HCT116 (cell line): ENCODE data around the gene HDGF. TPM values are rescaled to one million over a fixed set of nuclear protein-coding genes. Genes with fewer than 3 reads are reported as not detected.

Experiments
- ATAC-seq: fragments of 200-7000 bp; cut with Tn5 transposase; 2 replicates; pipeline ENCODE4 v1.9.1; 2020; ENCODE audit warnings: mild to moderate bottlenecking, moderate library complexity
- BruUV-seq: library from RNA; stranded (reverse); fragments of 400-500 nt; replicated peaks from 2 replicates; lab custom pipeline; 2021; lab: Mats Ljungman, UMichigan
- CTCF ChIA-PET: fragments of 300-600 bp; sonication (Branson Sonifier 250); formaldehyde crosslinking; loops from one replicate; lab custom pipeline; 2021; ENCODE audit warnings: antibody characterized with exemption; lab: Charles Lee
- POLR2A ChIA-PET: fragments of 300-600, 350-600 bp; sonication (Branson Sonifier 250); formaldehyde crosslinking; loops from one replicate; lab custom pipeline; 2021; ENCODE audit warnings: antibody characterized with exemption; lab: Charles Lee
- RAD21 ChIA-PET, 2 experiments: fragments of 300-600 bp; sonication (Branson Sonifier 250); formaldehyde crosslinking; loops; one replicate each; lab custom pipeline; 2023; ENCODE audit warnings: low total read pairs in 2 of 2; ENCODE audit not compliant: uncharacterized antibody in 2 of 2, unreplicated experiment in 2 of 2, low non-redundant PET in 1 of 2; lab: Charles Lee
- DNase-seq: peaks from one replicate; pipeline ENCODE4 v3.0.0-alpha.2; 2010; ENCODE audit warnings: low read depth, low spot score
- H2AFZ ChIP-seq: fragments of 200-600 bp; shearing (Covaris generic), sonication (generic); 2 replicates; pipeline ENCODE4 v1.6.1; 2017; ENCODE audit warnings: low read depth, mixed run types, mixed read lengths, antibody characterized with exemption, low read length; ENCODE audit not compliant: poor library complexity, severe bottlenecking
- H3K27ac ChIP-seq: 2 replicates; pipeline ENCODE4 v1.5.1; 2012; ENCODE audit warnings: low read depth, low read length
- H3K27me3 ChIP-seq: fragments of 200-600 bp; sonication (generic); 2 replicates; pipeline ENCODE4 v1.6.1; 2016; ENCODE audit warnings: mixed run types, low read length, mixed read lengths; ENCODE audit not compliant: insufficient read depth
- H3K36me3 ChIP-seq, 2 experiments: fragments of 200-500 bp in 1 of 2; fragments of 200-600 bp in 1 of 2; sonication (Bioruptor generic) in 1 of 2; sonication (generic) in 1 of 2; 2 replicates each; pipeline versions ENCODE4 v1.5.1 to v1.6.1; 2014 to 2016; ENCODE audit warnings: low read length in 2 of 2, inconsistent platforms in 1 of 2, mixed read lengths in 1 of 2, mixed run types in 1 of 2; ENCODE audit not compliant: insufficient read depth in 2 of 2, control insufficient read depth in 1 of 2
- H3K4me1 ChIP-seq, 2 experiments: fragments of 200-600 bp in 1 of 2; sonication (generic) in 1 of 2; 2 replicates each; pipeline versions ENCODE4 v1.5.1 to v1.6.1; 2012 to 2017; ENCODE audit warnings: low read length in 2 of 2, inconsistent platforms in 1 of 2, mild to moderate bottlenecking in 1 of 2, mixed read lengths in 1 of 2, mixed run types in 1 of 2, moderate library complexity in 1 of 2; ENCODE audit not compliant: insufficient read depth in 2 of 2, control insufficient read depth in 1 of 2
- H3K4me2 ChIP-seq: fragments of 200-600 bp; sonication (generic); 2 replicates; pipeline ENCODE4 v1.6.1; 2017; ENCODE audit warnings: mixed run types, low read length, mixed read lengths
- H3K4me3 ChIP-seq, 2 experiments: fragments of 200-600 bp in 1 of 2; sonication (generic) in 1 of 2; replicated peaks in 1 of 2; 2 replicates each; pipeline ENCODE4 v1.5.1; 2011 to 2016; ENCODE audit warnings: low read length in 2 of 2, control low read depth in 1 of 2, low read depth in 1 of 2, mild to moderate bottlenecking in 1 of 2, mixed read lengths in 1 of 2, mixed run types in 1 of 2
- H3K79me2 ChIP-seq: fragments of 200-600 bp; sonication (generic); 2 replicates; pipeline ENCODE4 v1.6.1; 2017; ENCODE audit warnings: mild to moderate bottlenecking, mixed run types, low read length, moderate library complexity, mixed read lengths; ENCODE audit not compliant: insufficient read depth
- H3K9ac ChIP-seq: fragments of 200-600 bp; sonication (generic); 2 replicates; pipeline ENCODE4 v1.6.1; 2016; ENCODE audit warnings: low read length, mixed read lengths
- H3K9me2 ChIP-seq: fragments of 200-600 bp; sonication (generic), shearing (Covaris generic); 2 replicates; pipeline ENCODE4 v1.6.1; 2017; ENCODE audit warnings: mixed run types, mild to moderate bottlenecking, moderate library complexity; ENCODE audit not compliant: insufficient read depth
- H3K9me3 ChIP-seq, 2 experiments: fragments of 200-500 bp in 1 of 2; fragments of 200-600 bp in 1 of 2; sonication (Bioruptor generic) in 1 of 2; sonication (generic) in 1 of 2; 2 replicates each; pipeline ENCODE4 v1.6.1; 2014 to 2017; ENCODE audit warnings: low read length in 2 of 2, mixed read lengths in 2 of 2, inconsistent platforms in 1 of 2, low read depth in 1 of 2, mild to moderate bottlenecking in 1 of 2, mixed run types in 1 of 2, moderate library complexity in 1 of 2; ENCODE audit not compliant: control insufficient read depth in 1 of 2, insufficient read depth in 1 of 2
- H4K20me1 ChIP-seq: fragments of 200-600 bp; sonication (generic), shearing (Covaris generic); 2 replicates; pipeline ENCODE4 v1.6.1; 2017; ENCODE audit warnings: mixed run types, mild to moderate bottlenecking, moderate library complexity; ENCODE audit not compliant: insufficient read depth
- CBX3 ChIP-seq: IDR thresholded peaks from 2 replicates; pipeline ENCODE4 v1.6.1; 2012; ENCODE audit warnings: low read depth
- CTCF ChIP-seq, 3 experiments: fragments of 200-600 bp in 1 of 3; sonication (generic) in 1 of 3; IDR thresholded peaks in 2 of 3; conservative IDR thresholded peaks in 1 of 3; 2 replicates each; pipeline ENCODE4 v1.5.1; 2012 to 2017; ENCODE audit warnings: low read depth in 2 of 3, low read length in 2 of 3, antibody characterized with exemption in 1 of 3, borderline replicate concordance in 1 of 3, control low read depth in 1 of 3, mild to moderate bottlenecking in 1 of 3, mixed read lengths in 1 of 3, mixed run types in 1 of 3, moderate library complexity in 1 of 3; ENCODE audit not compliant: insufficient read depth in 1 of 3
- EGR1 ChIP-seq: IDR thresholded peaks from 2 replicates; pipeline ENCODE4 v1.6.1; 2012; ENCODE audit warnings: low read depth
- ELF1 ChIP-seq: IDR thresholded peaks from 2 replicates; pipeline ENCODE4 v1.6.1; 2012; ENCODE audit warnings: low read depth, borderline replicate concordance
- JUND ChIP-seq: IDR thresholded peaks from 2 replicates; pipeline ENCODE4 v1.6.1; 2012
- RAD21 ChIP-seq: IDR thresholded peaks from 2 replicates; pipeline ENCODE4 v1.6.1; 2012; ENCODE audit warnings: low read depth, mild to moderate bottlenecking
- SP1 ChIP-seq: IDR thresholded peaks from 2 replicates; pipeline ENCODE4 v1.6.1; 2012; ENCODE audit warnings: low read depth
- ZNF274 ChIP-seq: fragments of 200-500 bp; sonication (Bioruptor generic); IDR thresholded peaks from 2 replicates; pipeline ENCODE4 v1.6.1; 2014; ENCODE audit warnings: mild to moderate bottlenecking, low read depth, low read length, inconsistent platforms
- intact Hi-C: fragments of 100-400 bp; cut with micrococcal nuclease; formaldehyde crosslinking; loops from 2 replicates; pipeline ENCODE4 v1.10.0; 2022
- total RNA-seq: library from RNA; stranded (reverse); gene quantifications from one replicate; pipeline ENCODE4 v1.2.1, GENCODE V29; 2021; ENCODE audit not compliant: unreplicated experiment

Gene HDGF
- total RNA-seq, 1 experiment from 2014 or later = 304 TPM

DNA sequence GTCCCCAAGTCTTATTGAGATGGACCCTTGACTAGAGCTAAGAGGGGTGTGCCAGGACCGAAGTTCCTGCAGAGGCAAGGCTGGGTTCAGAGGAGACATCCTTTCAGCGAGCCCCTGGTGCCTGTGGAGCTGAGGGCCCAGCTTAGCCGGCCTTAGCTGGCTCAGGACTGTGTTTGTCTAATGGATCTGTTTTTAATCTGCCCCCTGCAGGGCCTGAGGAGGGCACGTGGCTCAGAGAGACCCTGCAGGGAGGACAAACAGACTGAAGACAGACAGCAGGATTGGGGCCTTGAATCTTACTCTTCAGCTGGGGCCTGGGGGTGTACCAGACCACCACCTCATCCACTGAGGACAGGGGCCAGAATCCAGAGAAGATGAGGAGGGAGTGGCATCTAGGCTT is 47.7 kb downstream of the HDGF start:
- DNase-seq = no peak
- Histone ChIP-seq H3K4me2 (peak overlapping the region; percentile 85), H3K4me3 (peak overlapping the region; percentile 62 to 63), H3K36me3 (peaks cover 19 to 22% of the 10 kb centered on the region in 2 experiments; a peak in 3 of 4 replicates), H3K9ac (peak overlapping the region; percentile 80), H3K9me3 (no peaks in the 10 kb centered on the region), H3K9me2 (no peaks in the 10 kb centered on the region), H4K20me1 (no peaks in the 10 kb centered on the region), H3K27me3 (no peaks in the 10 kb centered on the region), H2AFZ (no peak overlapping the region), H3K79me2 (peaks cover 27% of the 10 kb centered on the region)
- no TSS peak for BruUV-seq
- ATAC-seq = no peak
- ChIA-PET POLR2A (interaction anchor here (3.0 to 6.4 kb wide), 3 partner anchors 9 to 18 kb away, joined by 11 to 87 read pairs (median 36); no protein-coding TSS in a partner anchor), RAD21 (interaction anchor here in 1 of 2 experiments (1.3 kb wide), 1 partner anchor 14 kb away, joined by 3 read pairs; no protein-coding TSS in a partner anchor), CTCF (interaction anchor here (1.5 to 14.7 kb wide), 2 partner anchors 13 to 22 kb away, joined by 7 to 310 read pairs; no protein-coding TSS in a partner anchor)
- intact Hi-C loops = no loop called here
- TF ChIP-seq ZNF274 = no peak
- TF ChIP-seq EGR1 = no peak
- TF ChIP-seq JUND = no peak
- TF ChIP-seq RAD21 = no peak
- TF ChIP-seq ELF1 = no peak
- TF ChIP-seq CTCF (IDR thresholded peaks at IDR 0.05 in 2 of 3, conservative IDR thresholded peaks at IDR 0.05 in 1 of 3; ENCODE audit: borderline replicate concordance in 1 of 3, insufficient read depth in 1 of 3, low read depth in 2 of 3, low read length in 2 of 3) = no peak
- no peak for TF ChIP-seq CBX3
- TF ChIP-seq SP1 = no peak
- TF ChIP-seq, all 23 proteins: peak for 0
- peak overlapping the region; percentile 89 for H3K27ac ChIP-seq
- peaks cover 48 to 63% of the 10 kb centered on the region in 2 experiments for H3K4me1 ChIP-seq
